Hepatic stellate cell (primary cell): Measurements from ENCODE around the gene WDR41.

Experiments used
- DNase-seq: peaks from one replicate; pipeline ENCODE4 v3.0.0; 2011; ENCODE audit warnings: low spot score

Gene WDR41

GRCh38 chr5:77444356-77444755, 47.8 kb downstream of the WDR41 start:
- no peak for DNase-seq

- DNase-seq, result no peak
These were observed 48.4 kb downstream of the WDR41 start for GRCh38 chr5:77443670-77444069.

- no peak for DNase-seq
These were observed 54.0 kb downstream of the WDR41 start for GRCh38 chr5:77438071-77438470.

- no peak for DNase-seq
These were observed 54.9 kb downstream of the WDR41 start for GRCh38 chr5:77437194-77437593.

- no peak for DNase-seq
These were observed 60.4 kb downstream of the WDR41 start for GRCh38 chr5:77431719-77432118.

- no peak for DNase-seq
These were observed 60.8 kb downstream of the WDR41 start for GRCh38 chr5:77431286-77431685.

GRCh38 chr5:77430726-77431125, 61.4 kb downstream of the WDR41 start:
- DNase-seq, result no peak

GRCh38 chr5:77428526-77428925, 63.6 kb downstream of the WDR41 start:
- no peak for DNase-seq

GRCh38 chr5:77427998-77428397, 64.1 kb downstream of the WDR41 start:
- DNase-seq, result no peak

GRCh38 chr5:77426670-77427069, 65.4 kb downstream of the WDR41 start:
- peak; percentile 36 for DNase-seq

GRCh38 chr5:77425998-77426659, 66.0 kb downstream of the WDR41 start:
- DNase-seq, result no peak

- DNase-seq, result no peak
These were observed 66.7 kb downstream of the WDR41 start for GRCh38 chr5:77425420-77425819.

- DNase-seq, result no peak
These were observed 67.2 kb downstream of the WDR41 start for GRCh38 chr5:77424921-77425320.

GRCh38 chr5:77423022-77423750, 68.9 kb downstream of the WDR41 start:
- no peak for DNase-seq

GRCh38 chr5:77420940-77421339, 71.2 kb downstream of the WDR41 start:
- DNase-seq, result no peak

- DNase-seq, result no peak
These were observed 72.2 kb downstream of the WDR41 start for GRCh38 chr5:77419644-77420582.

- peak; percentile 17 for DNase-seq
These were observed 73.2 kb downstream of the WDR41 start for GRCh38 chr5:77418601-77419581.

- DNase-seq, result peak; percentile 14
These were observed 74.0 kb downstream of the WDR41 start for GRCh38 chr5:77418162-77418561.

- DNase-seq, result no peak
These were observed 79.1 kb downstream of the WDR41 start for GRCh38 chr5:77413049-77413448.

- no peak for DNase-seq
These were observed 82.1 kb downstream of the WDR41 start for GRCh38 chr5:77409870-77410621.

GRCh38 chr5:77407152-77407551, 85.0 kb downstream of the WDR41 start:
- DNase-seq, result no peak
